Astrocyte (in vitro differentiated cells and primary cell): Measurements from ENCODE around the gene KLHL42. TPM values are rescaled to one million over a fixed set of nuclear protein-coding genes. Genes with fewer than 3 reads are reported as not detected.
A peak's percentile ranks its signal among the peaks of the same experiment; 100 is the strongest.

Experiments used
- DNase-seq: peaks from one replicate; pipeline ENCODE4 v3.0.0-alpha.2; 2010; ENCODE audit warnings: low read depth
- FAIRE-seq: peaks from 2 replicates; lab custom pipeline; 2011; peaks lifted over from hg19 to GRCh38; lab: Jason Lieb, UNC
- H2AFZ ChIP-seq: 2 replicates; pipeline ENCODE4 v1.6.0; 2012; ENCODE audit warnings: low read depth, low read length, inconsistent platforms
- H3K27ac ChIP-seq: 2 replicates; pipeline ENCODE4 v1.5.1; 2011; ENCODE audit warnings: low read depth, low read length, inconsistent platforms
- H3K27me3 ChIP-seq: 2 replicates; pipeline ENCODE4 v1.6.0; 2011; ENCODE audit warnings: low read length, inconsistent platforms; ENCODE audit not compliant: insufficient read depth
- H3K36me3 ChIP-seq: 2 replicates; pipeline ENCODE4 v1.5.1; 2011; ENCODE audit warnings: low read length, inconsistent platforms; ENCODE audit not compliant: insufficient read depth
- H3K4me1 ChIP-seq: 2 replicates; pipeline ENCODE4 v1.5.1; 2011; ENCODE audit warnings: low read length, inconsistent platforms; ENCODE audit not compliant: insufficient read depth
- H3K4me2 ChIP-seq: 2 replicates; pipeline ENCODE4 v1.6.0; 2012; ENCODE audit warnings: low read length, inconsistent platforms
- H3K4me3 ChIP-seq: 2 replicates; pipeline ENCODE4 v1.5.1; 2011; ENCODE audit warnings: low read depth, mild to moderate bottlenecking, low read length, inconsistent platforms; ENCODE audit not compliant: insufficient read depth
- H3K79me2 ChIP-seq: 2 replicates; pipeline ENCODE4 v1.6.0; 2012; ENCODE audit warnings: mild to moderate bottlenecking, low read length, inconsistent platforms; ENCODE audit not compliant: insufficient read depth
- H3K9ac ChIP-seq: 2 replicates; pipeline ENCODE4 v1.6.0; 2012; ENCODE audit warnings: mild to moderate bottlenecking, low read length, inconsistent platforms
- H3K9me3 ChIP-seq: 2 replicates; pipeline ENCODE4 v1.5.1; 2012; ENCODE audit warnings: low read depth, mild to moderate bottlenecking, low read length, inconsistent platforms; ENCODE audit not compliant: insufficient read depth
- H4K20me1 ChIP-seq: 2 replicates; pipeline ENCODE4 v1.6.0; 2012; ENCODE audit warnings: low read length, inconsistent platforms; ENCODE audit not compliant: insufficient read depth
- H3K27ac Mint-ChIP-seq: one replicate; pipeline ENCODE4 v1.8.0; 2021; ENCODE audit warnings: mild to moderate bottlenecking, mixed read lengths; ENCODE audit not compliant: unreplicated experiment
- H3K27me3 Mint-ChIP-seq: one replicate; pipeline ENCODE4 v1.8.0; 2021; ENCODE audit warnings: low read depth, mixed read lengths; ENCODE audit not compliant: unreplicated experiment
- H3K36me3 Mint-ChIP-seq: one replicate; pipeline ENCODE4 v1.8.0; 2021; ENCODE audit warnings: low read depth, mixed read lengths; ENCODE audit not compliant: unreplicated experiment
- H3K4me1 Mint-ChIP-seq: one replicate; pipeline ENCODE4 v1.8.0; 2021; ENCODE audit warnings: low read depth, mixed read lengths; ENCODE audit not compliant: unreplicated experiment
- H3K4me3 Mint-ChIP-seq: one replicate; pipeline ENCODE4 v1.8.0; 2021; ENCODE audit warnings: mild to moderate bottlenecking, moderate library complexity, mixed read lengths; ENCODE audit not compliant: unreplicated experiment
- H3K9me3 Mint-ChIP-seq: one replicate; pipeline ENCODE4 v1.8.0; 2021; ENCODE audit warnings: mild to moderate bottlenecking, mixed read lengths; ENCODE audit not compliant: unreplicated experiment
- EZH2 ChIP-seq: IDR thresholded peaks from 2 replicates; pipeline ENCODE4 v1.6.1; 2012; ENCODE audit warnings: mild to moderate bottlenecking, low read length, inconsistent platforms; ENCODE audit not compliant: insufficient read depth
- total RNA-seq: library from RNA; stranded (reverse); gene quantifications from 2 replicates; pipeline ENCODE4 v1.2.1, GENCODE V29; 2021
- TF ChIP-seq, protein P1 (sequence below): IDR thresholded peaks from 2 replicates; pipeline ENCODE4 v1.5.1; 2011; ENCODE audit warnings: low read depth, mild to moderate bottlenecking, inconsistent platforms, low read length, moderate library complexity; ENCODE audit not compliant: insufficient read depth

The KLHL42 gene
- total RNA-seq, 1 donor from 2014 or later, result 40.8 TPM

DNA sequence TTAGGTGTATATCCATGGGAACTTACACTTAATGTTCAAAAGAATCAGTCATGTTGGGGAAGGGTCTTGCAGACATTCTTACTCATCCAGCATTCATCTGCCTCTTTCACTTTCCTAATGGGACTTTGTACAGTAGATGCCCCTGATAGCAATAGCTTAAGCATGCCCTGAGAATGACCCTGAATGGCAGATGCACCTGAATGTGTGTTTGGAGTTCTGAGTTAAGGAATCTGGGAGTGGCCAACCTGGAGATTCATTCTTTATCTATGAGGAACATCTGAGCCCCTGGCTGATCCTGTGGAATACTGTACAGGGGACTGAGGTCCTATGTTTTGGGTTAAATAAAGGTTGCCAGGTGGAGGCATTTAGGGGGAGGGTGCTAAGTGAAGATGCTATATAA lies 71.3 kb downstream of the KLHL42 start:
- no peak for DNase-seq
- no peaks in the 10 kb centered on the region for H3K36me3 Mint-ChIP-seq
- TF ChIP-seq EZH2, result no peak
- TF ChIP-seq, protein P1, sequence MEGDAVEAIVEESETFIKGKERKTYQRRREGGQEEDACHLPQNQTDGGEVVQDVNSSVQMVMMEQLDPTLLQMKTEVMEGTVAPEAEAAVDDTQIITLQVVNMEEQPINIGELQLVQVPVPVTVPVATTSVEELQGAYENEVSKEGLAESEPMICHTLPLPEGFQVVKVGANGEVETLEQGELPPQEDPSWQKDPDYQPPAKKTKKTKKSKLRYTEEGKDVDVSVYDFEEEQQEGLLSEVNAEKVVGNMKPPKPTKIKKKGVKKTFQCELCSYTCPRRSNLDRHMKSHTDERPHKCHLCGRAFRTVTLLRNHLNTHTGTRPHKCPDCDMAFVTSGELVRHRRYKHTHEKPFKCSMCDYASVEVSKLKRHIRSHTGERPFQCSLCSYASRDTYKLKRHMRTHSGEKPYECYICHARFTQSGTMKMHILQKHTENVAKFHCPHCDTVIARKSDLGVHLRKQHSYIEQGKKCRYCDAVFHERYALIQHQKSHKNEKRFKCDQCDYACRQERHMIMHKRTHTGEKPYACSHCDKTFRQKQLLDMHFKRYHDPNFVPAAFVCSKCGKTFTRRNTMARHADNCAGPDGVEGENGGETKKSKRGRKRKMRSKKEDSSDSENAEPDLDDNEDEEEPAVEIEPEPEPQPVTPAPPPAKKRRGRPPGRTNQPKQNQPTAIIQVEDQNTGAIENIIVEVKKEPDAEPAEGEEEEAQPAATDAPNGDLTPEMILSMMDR, result no peak

DNA sequence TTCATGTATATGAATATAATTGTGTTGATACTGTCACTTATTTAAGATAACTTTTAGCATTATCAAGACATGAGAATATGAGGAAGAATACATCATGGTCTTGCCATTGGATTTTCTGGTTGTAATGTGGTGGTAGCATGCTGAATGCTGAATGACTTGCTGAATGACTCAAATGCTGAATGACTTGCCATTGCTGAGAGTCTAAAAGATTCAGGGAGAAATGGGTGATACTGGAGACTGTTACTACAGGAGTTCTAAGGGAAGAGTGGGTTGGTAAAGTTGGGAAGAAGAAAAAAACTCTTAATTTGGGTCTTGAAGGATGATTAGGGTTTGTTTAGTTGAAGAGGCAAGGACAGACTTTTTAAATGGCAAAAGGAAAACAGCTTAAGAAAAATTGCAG lies 72.1 kb downstream of the KLHL42 start:
- H3K9ac ChIP-seq, result no peak overlapping the region
- peaks cover 14% of the 10 kb centered on the region for H3K9me3 Mint-ChIP-seq
- no peaks in the 10 kb centered on the region for H4K20me1 ChIP-seq
- no peaks in the 10 kb centered on the region for H3K79me2 ChIP-seq
- peaks cover 4% of the 10 kb centered on the region for H3K4me1 Mint-ChIP-seq
- no peak overlapping the region for H3K27ac ChIP-seq
- H3K4me1 ChIP-seq, result no peaks in the 10 kb centered on the region
- peaks cover 3% of the 10 kb centered on the region for H3K9me3 ChIP-seq
- no peaks in the 10 kb centered on the region for H3K36me3 Mint-ChIP-seq
- DNase-seq (no peak), FAIRE-seq (no peak)
- no peak overlapping the region for H3K4me3 ChIP-seq
- H3K36me3 ChIP-seq, result no peaks in the 10 kb centered on the region
- H3K27me3 ChIP-seq, result peaks cover 2% of the 10 kb centered on the region
- no peak overlapping the region for H2AFZ ChIP-seq
- H3K4me2 ChIP-seq, result no peak overlapping the region
- no peaks in the 10 kb centered on the region for H3K27me3 Mint-ChIP-seq
- H3K4me3 Mint-ChIP-seq, result no peak overlapping the region
- TF ChIP-seq, protein P1, result no peak
- TF ChIP-seq EZH2, result no peak
- H3K27ac Mint-ChIP-seq, result peak overlapping the region; percentile 37

More for the DNA sequence above, 71.3 kb downstream of the KLHL42 start:
- H3K4me1 Mint-ChIP-seq, result peaks cover 4% of the 10 kb centered on the region
- FAIRE-seq, result no peak
- Histone ChIP-seq H3K27ac (no peak overlapping the region), H3K4me3 (no peak overlapping the region), H3K4me2 (no peak overlapping the region), H3K9ac (no peak overlapping the region), H3K9me3 (peaks cover 3% of the 10 kb centered on the region), H3K36me3 (no peaks in the 10 kb centered on the region), H2AFZ (no peak overlapping the region), H3K27me3 (peaks cover 2% of the 10 kb centered on the region), H4K20me1 (no peaks in the 10 kb centered on the region), H3K4me1 (no peaks in the 10 kb centered on the region), H3K79me2 (no peaks in the 10 kb centered on the region)
- no peak overlapping the region for H3K27ac Mint-ChIP-seq
- no peaks in the 10 kb centered on the region for H3K27me3 Mint-ChIP-seq
- H3K4me3 Mint-ChIP-seq, result no peak overlapping the region
- peaks cover 18% of the 10 kb centered on the region for H3K9me3 Mint-ChIP-seq

Other genes with a start within 250 kb of the KLHL42 start
- gene REP15, start 83.8 kb upstream of the KLHL42 start, total RNA-seq, result 2.1 and 3.8 TPM in 2 replicates
- gene MRPS35, start 69.4 kb upstream of the KLHL42 start, total RNA-seq, result 48.2 and 50.4 TPM in 2 replicates
- gene MANSC4, start within 50 bp of the KLHL42 start, total RNA-seq, result not detected in 2 replicates
- 48.5 and 53.5 TPM in 2 replicates for gene PTHLH, start 192.5 kb downstream of the KLHL42 start, total RNA-seq